Cardiac fibroblast (primary cell): ENCODE data around the gene PHIP.

ENCODE experiments used
- DNase-seq, 2 donors: peaks; one replicate each; pipeline versions ENCODE4 v3.0.0 to v3.0.0-alpha.2; 2010; ENCODE audit warnings: low read depth in 2 of 2
- H3K4me3 ChIP-seq, 2 donors: replicated peaks in 1 of 2; 1 replicate in 1 of 2; 2 replicates in 1 of 2; pipeline ENCODE4 v1.5.1; 2011; ENCODE audit warnings: low read depth in 2 of 2, low read length in 2 of 2, mild to moderate bottlenecking in 2 of 2, moderate library complexity in 1 of 2
- CTCF ChIP-seq: IDR thresholded peaks from one replicate; pipeline ENCODE4 v1.5.1; 2011; ENCODE audit warnings: low read depth, mild to moderate bottlenecking, low read length, inconsistent platforms

Gene PHIP

DNA sequence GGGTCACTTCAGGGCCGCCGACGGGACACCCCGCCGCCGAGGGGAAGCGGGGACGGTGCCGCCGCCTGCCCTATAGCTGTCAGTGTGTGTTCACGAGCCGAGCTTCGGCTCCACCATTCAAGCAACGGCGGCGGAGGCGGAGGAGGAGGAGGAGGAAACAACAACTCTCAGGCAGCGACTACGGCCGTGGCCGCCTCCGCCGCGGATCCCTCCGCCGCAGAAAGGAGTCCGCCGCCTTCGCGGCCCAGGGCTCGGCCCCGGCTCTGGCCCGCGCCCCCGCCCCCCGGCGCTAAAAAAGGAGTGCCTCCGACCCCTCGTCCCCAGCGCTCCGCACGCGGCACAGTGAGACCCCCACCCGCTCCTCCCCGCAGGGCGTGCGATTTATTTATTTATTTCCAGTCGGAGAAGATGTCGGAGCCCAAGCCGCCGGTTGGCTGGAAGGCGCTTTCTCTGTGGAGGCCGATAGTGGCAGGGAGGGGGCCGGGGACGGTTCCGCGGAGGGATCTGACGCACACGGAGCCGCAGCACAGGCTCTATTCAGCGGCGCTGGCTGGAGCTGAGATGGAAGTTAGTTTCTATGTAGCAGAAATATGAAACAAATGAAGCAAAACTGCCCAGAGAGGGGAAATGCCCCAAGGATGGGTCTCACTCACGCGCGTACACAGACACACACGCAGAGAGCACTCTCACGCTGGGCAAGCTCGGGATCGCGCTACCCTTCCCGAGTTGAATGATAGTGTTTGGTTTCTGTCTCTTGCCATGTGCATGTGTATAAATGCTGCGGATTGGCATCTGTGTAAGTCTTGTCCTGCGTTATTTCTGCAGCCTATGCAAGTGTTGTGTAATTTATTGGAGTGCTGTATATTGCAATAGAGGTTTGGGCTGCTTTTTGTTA lies at the start of gene PHIP:
TSS of gene PHIP (minus strand) at position 180 of the 895 bp plus-strand sequence. CDS start 186 bp downstream, outside the sequence.
- DNase-seq, result peak; percentile 98 to 99
- TF ChIP-seq CTCF, result no peak

GRCh38 chr6:79127660-79128059 lies 49.6 kb upstream of the PHIP start:
- DNase-seq, result no peak
- no peak for TF ChIP-seq CTCF
- no peak overlapping the region for H3K4me3 ChIP-seq

More for the DNA sequence above, at the start of gene PHIP:
- H3K4me3 ChIP-seq, result peak within 1 kb of the TSS; percentile 77 to 80

- DNase-seq, result no peak
- no peak for TF ChIP-seq CTCF
- no peak overlapping the region for H3K4me3 ChIP-seq
These were observed 41.2 kb upstream of the PHIP start for GRCh38 chr6:79119217-79119616.

DNA sequence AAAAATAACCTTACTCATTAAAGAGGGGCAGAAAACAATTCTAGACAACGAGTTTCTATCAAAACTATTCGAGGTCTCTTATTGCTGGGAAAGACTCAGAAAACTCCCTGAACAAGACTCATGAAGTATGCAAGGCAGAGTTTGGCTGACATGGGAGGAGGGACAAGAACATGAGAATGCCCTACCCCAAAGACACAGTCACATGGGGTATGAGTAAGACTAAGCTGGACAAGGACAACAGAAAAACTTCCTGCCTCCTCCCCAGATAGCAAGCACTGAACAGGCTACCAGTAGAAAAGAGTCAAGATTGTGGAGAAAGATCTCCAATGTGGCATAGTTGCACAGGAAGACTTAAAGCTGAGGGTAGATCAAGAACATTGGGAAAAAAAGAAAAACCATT lies 39.7 kb upstream of the PHIP start:
- TF ChIP-seq CTCF, result no peak
- H3K4me3 ChIP-seq, result no peak overlapping the region
- peak in 1 of 2 donors; percentile 43 for DNase-seq

DNA sequence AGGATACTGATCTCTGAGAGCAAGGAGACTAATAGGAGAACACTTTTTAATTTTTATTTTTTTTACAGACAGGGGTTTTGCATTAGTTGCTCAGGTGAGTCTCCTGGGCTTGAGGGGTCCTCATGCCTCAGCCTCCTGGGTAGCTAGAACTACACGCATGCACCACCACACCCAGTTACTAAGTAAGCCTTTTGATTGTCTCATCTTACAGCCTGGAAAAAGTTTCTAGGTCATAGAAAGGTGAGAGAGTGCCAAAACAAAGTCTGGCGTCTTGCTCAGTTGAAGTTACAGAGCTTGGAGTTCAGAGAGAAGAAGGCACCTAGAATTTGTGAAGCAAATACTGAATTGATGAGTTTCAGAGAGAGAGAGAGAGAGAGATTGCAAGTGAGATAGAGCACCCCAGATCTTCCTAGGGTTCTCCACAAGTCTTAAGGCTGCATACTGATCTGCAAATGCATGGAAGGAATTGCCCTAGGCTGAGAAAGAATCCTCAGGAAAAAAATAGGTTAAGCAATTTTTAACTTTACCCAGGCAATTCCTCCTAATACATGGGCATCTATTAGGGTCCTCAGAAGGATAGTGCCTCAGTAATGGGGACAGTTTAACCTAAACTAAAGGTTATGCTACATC lies 37.6 kb upstream of the PHIP start:
- no peak overlapping the region for H3K4me3 ChIP-seq
- DNase-seq, result no peak
- TF ChIP-seq CTCF, result no peak

DNA sequence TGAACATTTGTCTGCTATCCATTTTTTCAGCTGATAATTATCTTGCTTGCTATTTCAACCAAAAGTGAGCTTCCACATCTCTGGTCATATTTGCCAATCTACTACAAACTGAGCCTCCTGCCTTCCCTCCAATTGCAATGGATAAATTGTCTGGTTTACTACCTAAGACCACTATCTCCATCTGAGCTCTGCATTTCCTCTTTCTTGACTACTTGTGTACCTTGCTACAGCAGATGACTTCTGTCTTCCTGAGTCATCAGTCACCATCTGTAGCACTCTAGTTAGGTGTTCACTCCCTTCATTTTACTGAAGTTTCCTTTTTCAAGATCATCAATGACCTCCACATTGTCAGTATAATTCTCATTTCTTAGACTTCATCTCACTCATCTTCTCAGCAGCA lies 33.5 kb upstream of the PHIP start:
- DNase-seq, result no peak

More for the DNA sequence above, 33.5 kb upstream of the PHIP start:
- TF ChIP-seq CTCF, result no peak
- no peak overlapping the region for H3K4me3 ChIP-seq
